Mesenchymal stem cell (in vitro differentiated cells and primary cell): ENCODE data around the gene FGGY.

ENCODE experiments used
- DNase-seq: peaks from one replicate; pipeline ENCODE4 v3.0.0-alpha.2; 2013
- H2AFZ ChIP-seq: one replicate; pipeline ENCODE4 v1.6.1; 2013; ENCODE audit warnings: low read depth, mild to moderate bottlenecking, control low read depth, inconsistent platforms, low read length, moderate library complexity
- H2AK5ac ChIP-seq: 2 replicates; pipeline ENCODE4 v1.6.1; 2013; ENCODE audit warnings: low read length, moderate library complexity, mild to moderate bottlenecking, inconsistent platforms; ENCODE audit not compliant: severe bottlenecking
- H2BK120ac ChIP-seq: one replicate; pipeline ENCODE4 v1.6.1; 2013; ENCODE audit warnings: low read depth, mild to moderate bottlenecking, inconsistent platforms, low read length, moderate library complexity
- H2BK12ac ChIP-seq, 2 experiments: one replicate each; pipeline ENCODE4 v1.6.1; 2013; ENCODE audit warnings: inconsistent platforms in 2 of 2, low read length in 2 of 2, mild to moderate bottlenecking in 2 of 2, moderate library complexity in 2 of 2, control low read depth in 1 of 2
- H2BK15ac ChIP-seq: one replicate; pipeline ENCODE4 v1.6.1; 2013; ENCODE audit warnings: mild to moderate bottlenecking, low read depth, inconsistent platforms; ENCODE audit not compliant: poor library complexity, severe bottlenecking
- H2BK5ac ChIP-seq: 2 replicates; pipeline ENCODE4 v1.6.1; 2013; ENCODE audit warnings: low read depth, mild to moderate bottlenecking, low read length, control low read depth, inconsistent platforms; ENCODE audit not compliant: poor library complexity, severe bottlenecking
- H3K14ac ChIP-seq, 2 experiments: one replicate each; pipeline ENCODE4 v1.6.1; 2013; ENCODE audit warnings: inconsistent platforms in 2 of 2, low read length in 2 of 2, control low read depth in 1 of 2, mild to moderate bottlenecking in 1 of 2, moderate library complexity in 1 of 2
- H3K18ac ChIP-seq, 2 experiments: one replicate each; pipeline ENCODE4 v1.6.1; 2013; ENCODE audit warnings: inconsistent platforms in 2 of 2, low read length in 2 of 2, control low read depth in 1 of 2, low read depth in 1 of 2, mild to moderate bottlenecking in 1 of 2
- H3K23ac ChIP-seq, 2 experiments: one replicate each; pipeline ENCODE4 v1.6.1; 2013; ENCODE audit warnings: inconsistent platforms in 2 of 2, low read length in 2 of 2, mild to moderate bottlenecking in 2 of 2, moderate library complexity in 2 of 2, control low read depth in 1 of 2
- H3K27ac ChIP-seq: 2 replicates; pipeline ENCODE4 v1.5.1; 2013; ENCODE audit warnings: mild to moderate bottlenecking, moderate library complexity, low read length, control low read depth, inconsistent platforms; ENCODE audit not compliant: poor library complexity, severe bottlenecking
- H3K27me3 ChIP-seq, 2 experiments: 2 replicates each; pipeline versions ENCODE4 v1.6.1 to v1.7.0; 2013; ENCODE audit warnings: low read length in 2 of 2, mild to moderate bottlenecking in 2 of 2, moderate library complexity in 2 of 2, control low read depth in 1 of 2, inconsistent platforms in 1 of 2; ENCODE audit not compliant: control insufficient read depth in 1 of 2, insufficient read depth in 1 of 2
- H3K36me3 ChIP-seq, 2 experiments: 2 replicates each; pipeline versions ENCODE4 v1.6.1 to v1.7.0; 2013; ENCODE audit warnings: low read length in 2 of 2, control low read depth in 1 of 2, inconsistent platforms in 1 of 2, low read depth in 1 of 2, mild to moderate bottlenecking in 1 of 2; ENCODE audit not compliant: insufficient read depth in 2 of 2, control insufficient read depth in 1 of 2
- H3K4ac ChIP-seq, 2 experiments: one replicate each; pipeline ENCODE4 v1.6.1; 2013; ENCODE audit warnings: inconsistent platforms in 2 of 2, low read length in 2 of 2, mild to moderate bottlenecking in 2 of 2, moderate library complexity in 2 of 2, control low read depth in 1 of 2, low read depth in 1 of 2
- H3K4me1 ChIP-seq: 2 replicates; pipeline ENCODE4 v1.6.1; 2013; ENCODE audit warnings: low read depth, low read length, control low read depth; ENCODE audit not compliant: control insufficient read depth, insufficient read depth
- H3K4me2 ChIP-seq: 2 replicates; pipeline ENCODE4 v1.6.1; 2013; ENCODE audit warnings: low read length, mild to moderate bottlenecking, inconsistent platforms; ENCODE audit not compliant: poor library complexity, severe bottlenecking
- H3K4me3 ChIP-seq, 2 experiments: 2 replicates each; pipeline versions ENCODE4 v1.5.1 to v1.7.0; 2013; ENCODE audit warnings: low read length in 2 of 2, mild to moderate bottlenecking in 2 of 2, control low read depth in 1 of 2, low read depth in 1 of 2; ENCODE audit not compliant: insufficient read depth in 1 of 2
- H3K79me1 ChIP-seq: replicated peaks from 2 replicates; pipeline ENCODE4 v1.6.1; 2013; ENCODE audit warnings: mild to moderate bottlenecking, control low read depth, low read length, inconsistent platforms; ENCODE audit not compliant: poor library complexity, severe bottlenecking
- H3K9ac ChIP-seq: 2 replicates; pipeline ENCODE4 v1.7.0; 2013; ENCODE audit warnings: mild to moderate bottlenecking, low read length, moderate library complexity
- H3K9me3 ChIP-seq: 2 replicates; pipeline ENCODE4 v1.7.0; 2013; ENCODE audit warnings: mild to moderate bottlenecking, low read length; ENCODE audit not compliant: control insufficient read depth
- H4K8ac ChIP-seq: one replicate; pipeline ENCODE4 v1.6.1; 2013; ENCODE audit warnings: inconsistent platforms, mild to moderate bottlenecking, low read length, moderate library complexity
- H4K91ac ChIP-seq: one replicate; pipeline ENCODE4 v1.6.1; 2013; ENCODE audit warnings: mild to moderate bottlenecking, low read length, inconsistent platforms
- WGBS: methylation state at CpG from one replicate; pipeline ENCODE4 v1.1.7; 2013; ENCODE audit warnings: mixed read lengths; 5-methylcytosine and 5-hydroxymethylcytosine counted together

The FGGY gene

DNA sequence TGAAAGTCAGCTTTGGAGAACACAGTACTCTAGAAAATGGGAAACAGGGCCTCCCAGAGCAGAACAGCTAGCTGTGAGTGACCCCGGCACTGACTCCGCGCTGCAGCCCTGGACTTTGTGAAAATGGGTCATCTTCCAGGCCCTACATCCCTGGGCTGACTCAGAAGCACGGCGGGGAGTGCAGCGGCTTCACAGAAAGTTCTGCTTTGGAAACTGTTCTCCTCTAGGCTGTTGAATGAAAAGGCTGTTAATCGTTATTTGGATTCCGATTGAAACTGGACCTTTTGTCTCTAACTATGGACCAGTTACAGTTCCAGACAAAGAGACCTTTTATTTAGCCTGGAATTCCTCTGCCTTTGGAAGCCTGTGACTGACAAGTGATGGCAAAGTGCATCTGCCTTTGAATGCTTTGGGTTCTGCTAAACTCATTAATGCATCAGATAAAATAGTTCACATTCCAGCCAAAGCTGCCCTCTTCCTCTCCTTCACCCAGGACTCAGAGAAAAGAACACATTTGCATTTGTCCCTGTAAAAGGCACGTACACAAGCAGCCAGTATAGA is 372.9 kb downstream of the FGGY start:
- Histone ChIP-seq H3K4me1 (peaks cover 2% of the 10 kb centered on the region), H3K14ac (no peak overlapping the region), H2AK5ac (no peak overlapping the region), H4K91ac (no peak overlapping the region), H2BK5ac (no peak overlapping the region), H3K79me1 (no peaks in the 10 kb centered on the region), H3K9me3 (peaks cover 12% of the 10 kb centered on the region), H2BK12ac (no peak overlapping the region), H2AFZ (no peak overlapping the region), H3K4me3 (no peak overlapping the region), H3K9ac (peak overlapping the region; percentile 64), H2BK15ac (no peak overlapping the region), H3K36me3 (peaks cover 0 to 4% of the 10 kb centered on the region in 2 experiments), H3K27me3 (no peaks in the 10 kb centered on the region), H3K23ac (no peak overlapping the region), H2BK120ac (peak overlapping the region; percentile 55), H4K8ac (peak overlapping the region; percentile 8), H3K27ac (peak overlapping the region; percentile 64), H3K18ac (peak overlapping the region in 1 of 2 experiments; percentile 9), H3K4me2 (no peak overlapping the region), H3K4ac (no peak overlapping the region)
- peak; percentile 67 for DNase-seq
- 42% methylated on average over 7 of the region's 9 CpGs for WGBS

- no peak overlapping the region for H4K8ac ChIP-seq
- peak overlapping the region in 1 of 2 experiments; percentile 69 for H2BK12ac ChIP-seq
- DNase-seq, result no peak
- no peak overlapping the region for H3K18ac ChIP-seq
- no peak overlapping the region for H4K91ac ChIP-seq
- no peak overlapping the region for H3K27ac ChIP-seq
- no peak overlapping the region for H2AK5ac ChIP-seq
- H3K9me3 ChIP-seq, result peaks cover 12% of the 10 kb centered on the region
- no peak overlapping the region for H3K4ac ChIP-seq
- H3K27me3 ChIP-seq, result no peaks in the 10 kb centered on the region
- H3K9ac ChIP-seq, result peak overlapping the region; percentile 64
- 83% methylated on average over 1 of the region's 1 CpG for WGBS
- no peak overlapping the region for H2BK120ac ChIP-seq
- H3K4me2 ChIP-seq, result no peak overlapping the region
- H3K14ac ChIP-seq, result no peak overlapping the region
- peaks cover 0 to 4% of the 10 kb centered on the region in 2 experiments for H3K36me3 ChIP-seq
- no peak overlapping the region for H2BK5ac ChIP-seq
- no peak overlapping the region for H3K4me3 ChIP-seq
- no peaks in the 10 kb centered on the region for H3K79me1 ChIP-seq
- no peak overlapping the region for H3K23ac ChIP-seq
- no peak overlapping the region for H2AFZ ChIP-seq
- peaks cover 2% of the 10 kb centered on the region for H3K4me1 ChIP-seq
- no peak overlapping the region for H2BK15ac ChIP-seq
Observed at GRCh38 chr1:59670662-59671061, 373.8 kb downstream of the FGGY start.

DNA sequence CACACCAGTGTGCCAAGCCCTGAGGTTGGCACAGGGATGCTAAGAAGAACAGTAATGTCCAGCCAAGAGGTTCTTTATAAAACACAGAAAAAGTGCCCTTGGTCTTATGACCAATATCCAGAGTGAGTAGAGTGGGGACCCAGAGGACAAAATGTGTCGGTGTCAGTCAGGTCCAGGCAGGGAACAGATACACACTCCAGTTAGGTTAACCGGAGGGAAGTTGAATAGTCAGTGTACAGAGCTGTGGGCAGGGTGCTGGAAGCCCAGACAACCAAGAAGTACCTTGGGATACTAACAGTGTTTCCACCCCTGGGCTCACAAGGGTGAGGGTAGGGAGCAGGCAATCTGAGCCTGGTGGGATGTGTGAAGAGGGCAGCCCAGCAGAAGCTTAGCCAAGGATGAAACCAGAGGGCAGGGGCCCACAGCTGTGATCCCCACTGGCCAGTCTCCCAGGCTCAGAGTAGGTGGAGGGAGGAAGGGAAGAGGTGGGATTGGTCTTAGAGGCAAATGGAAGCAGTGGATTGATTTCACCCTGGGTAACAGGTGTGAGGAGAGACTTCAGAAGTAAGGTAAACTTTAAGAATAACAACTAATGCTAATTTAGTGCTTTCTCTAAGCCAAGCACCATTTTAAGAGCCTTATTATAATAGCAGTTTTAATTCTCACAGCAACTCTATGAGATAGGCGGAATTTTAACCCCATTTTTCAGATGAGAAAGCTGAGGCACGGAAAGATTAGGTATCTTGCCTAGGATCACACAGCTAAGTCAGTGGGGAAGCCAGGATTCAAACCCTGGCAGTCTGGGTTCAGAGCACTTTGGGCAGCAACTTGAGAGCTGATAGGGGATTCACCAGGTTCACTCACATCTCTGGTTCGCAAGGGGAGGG is 374.4 kb downstream of the FGGY start:
- peaks cover 2% of the 10 kb centered on the region for H3K4me1 ChIP-seq
- H3K27ac ChIP-seq, result no peak overlapping the region
- no peaks in the 10 kb centered on the region for H3K27me3 ChIP-seq
- peak overlapping the region; percentile 40 to 58 for H3K18ac ChIP-seq
- peak overlapping the region; percentile 69 to 79 for H2BK12ac ChIP-seq
- H3K4ac ChIP-seq, result peak overlapping the region; percentile 35 to 79
- H4K91ac ChIP-seq, result peak overlapping the region; percentile 88
- H3K79me1 ChIP-seq, result no peaks in the 10 kb centered on the region
- no peak overlapping the region for H3K23ac ChIP-seq
- H2BK120ac ChIP-seq, result no peak overlapping the region
- H3K14ac ChIP-seq, result no peak overlapping the region
- peaks cover 0 to 4% of the 10 kb centered on the region in 2 experiments for H3K36me3 ChIP-seq
- H3K9me3 ChIP-seq, result peaks cover 12% of the 10 kb centered on the region
- no peak overlapping the region for H3K4me2 ChIP-seq
- H2AK5ac ChIP-seq, result peak overlapping the region; percentile 77
- no peak for DNase-seq
- no peak overlapping the region for H3K9ac ChIP-seq
- H4K8ac ChIP-seq, result no peak overlapping the region
- H2BK15ac ChIP-seq, result peak overlapping the region; percentile 73
- H2BK5ac ChIP-seq, result no peak overlapping the region
- 96% methylated on average over 5 of the region's 5 CpGs for WGBS
- H2AFZ ChIP-seq, result no peak overlapping the region
- no peak overlapping the region for H3K4me3 ChIP-seq

GRCh38 chr1:59671953-59672305 is 375.0 kb downstream of the FGGY start:
- Histone ChIP-seq H2AFZ (no peak overlapping the region), H3K4me2 (no peak overlapping the region), H3K23ac (no peak overlapping the region), H3K14ac (no peak overlapping the region), H3K36me3 (peaks cover 0 to 4% of the 10 kb centered on the region in 2 experiments), H3K4me3 (no peak overlapping the region), H2BK12ac (peak overlapping the region; percentile 49 to 79), H4K8ac (no peak overlapping the region), H3K27ac (no peak overlapping the region), H2BK5ac (no peak overlapping the region), H3K4ac (peak overlapping the region in 1 of 2 experiments; percentile 35), H3K4me1 (peaks cover 2% of the 10 kb centered on the region), H3K27me3 (no peaks in the 10 kb centered on the region), H2BK120ac (no peak overlapping the region), H3K18ac (peak overlapping the region in 1 of 2 experiments; percentile 58), H3K9me3 (peaks cover 12% of the 10 kb centered on the region), H2BK15ac (peak overlapping the region; percentile 73), H3K9ac (no peak overlapping the region), H3K79me1 (no peaks in the 10 kb centered on the region), H4K91ac (peak overlapping the region; percentile 28), H2AK5ac (peak overlapping the region; percentile 77)
- no peak for DNase-seq
- 73% methylated on average over 4 of the region's 4 CpGs for WGBS
